ENCODE measurements around the gene PLSCR2. TPM values are rescaled to one million over a fixed set of nuclear protein-coding genes. Genes with fewer than 3 reads are reported as not detected.
"Not testable (repeated sequence)": the region's sequence is repeated elsewhere in the genome, so short reads cannot be mapped to it uniquely, and the experiment has no call there.

Gene PLSCR2
- total and polyA plus RNA-seq, 8 donors = 0.38 to 1.2 (median 0.74) TPM

GRCh38 chr3:146485297-146485696 is 15.9 kb upstream of the PLSCR2 start:
- no peak overlapping the region for H3K4me3 ChIP-seq

GRCh38 chr3:146476094-146476740 is 6.9 kb upstream of the PLSCR2 start:
- Histone ChIP-seq H3K4me3 (no peak overlapping the region), H3K9me3 (peaks cover 0 to 2% of the 10 kb centered on the region in 2 donors), H3K27ac (no peak overlapping the region), H3K4me1 (no peaks in the 10 kb centered on the region), H3K27me3 (no peaks in the 10 kb centered on the region), H3K36me3 (no peaks in the 10 kb centered on the region)
- no peak for TF ChIP-seq CTCF (IDR thresholded peaks at IDR 0.05)
- ATAC-seq (no peak), DNase-seq (no peak)
- intact Hi-C loops (cut with DNase I) = no loop called here

More at GRCh38 chr3:146485297-146485696, 15.9 kb upstream of the PLSCR2 start:
- H3K36me3 ChIP-seq = no peaks in the 10 kb centered on the region
- no peak for ATAC-seq
- H3K27me3 ChIP-seq = no peaks in the 10 kb centered on the region
- no peak overlapping the region for H3K27ac ChIP-seq
- TF ChIP-seq CTCF (IDR thresholded peaks at IDR 0.05) = no peak
- peaks cover 0 to 4% of the 10 kb centered on the region in 2 donors for H3K9me3 ChIP-seq
- DNase-seq = no peak
- intact Hi-C loops (cut with DNase I) = no loop called here
- H3K4me1 ChIP-seq = no peaks in the 10 kb centered on the region

- H3K4me3 ChIP-seq; H3K9me3 ChIP-seq; ATAC-seq; DNase-seq; H3K4me1 ChIP-seq; intact Hi-C loops (cut with DNase I); H3K36me3 ChIP-seq; H3K27me3 ChIP-seq; H3K27ac ChIP-seq: not testable (repeated sequence)
Observed at GRCh38 chr3:146474976-146475375, 5.6 kb upstream of the PLSCR2 start.

GRCh38 chr3:146473726-146474125 is 4.4 kb upstream of the PLSCR2 start:
- TF ChIP-seq CTCF (IDR thresholded peaks at IDR 0.05) = no peak
- H3K4me1 ChIP-seq = peaks cover 0 to 7% of the 10 kb centered on the region in 2 donors
- intact Hi-C loops (cut with DNase I) = no loop called here
- H3K4me3 ChIP-seq = no peak overlapping the region
- no peak for DNase-seq
- no peaks in the 10 kb centered on the region for H3K9me3 ChIP-seq
- no peaks in the 10 kb centered on the region for H3K27me3 ChIP-seq
- no peak for ATAC-seq
- no peaks in the 10 kb centered on the region for H3K36me3 ChIP-seq
- no peak overlapping the region for H3K27ac ChIP-seq

- Histone ChIP-seq H3K36me3 (no peaks in the 10 kb centered on the region), H3K4me1 (peaks cover 0 to 7% of the 10 kb centered on the region in 2 donors), H3K27ac (no peak overlapping the region), H3K4me3 (no peak overlapping the region), H3K9me3 (no peaks in the 10 kb centered on the region), H3K27me3 (no peaks in the 10 kb centered on the region)
- TF ChIP-seq CTCF (IDR thresholded peaks at IDR 0.05) = no peak
- intact Hi-C loops (cut with DNase I) = no loop called here
- DNase-seq (no peak), ATAC-seq (no peak)
Observed at GRCh38 chr3:146472611-146473010, 3.2 kb upstream of the PLSCR2 start.

GRCh38 chr3:146471012-146471411 is 1.7 kb upstream of the PLSCR2 start:
- H3K27me3 ChIP-seq = no peaks in the 10 kb centered on the region
- DNase-seq = no peak
- ATAC-seq = no peak
- TF ChIP-seq CTCF (IDR thresholded peaks at IDR 0.05) = no peak
- intact Hi-C loops (cut with DNase I) = no loop called here
- no peaks in the 10 kb centered on the region for H3K9me3 ChIP-seq
- peaks cover 0 to 7% of the 10 kb centered on the region in 2 donors for H3K4me1 ChIP-seq
- no peak overlapping the region for H3K27ac ChIP-seq
- H3K36me3 ChIP-seq = no peaks in the 10 kb centered on the region
- no peak overlapping the region for H3K4me3 ChIP-seq

All from left lung (tissue), 10 donors.